Natural killer cell (primary cell): Measurements from ENCODE around the gene NAV2. TPM values are rescaled to one million over a fixed set of nuclear protein-coding genes. Genes with fewer than 3 reads are reported as not detected.
A peak's percentile ranks its signal among the peaks of the same experiment; 100 is the strongest.

Source experiments
- ATAC-seq, 3 donors: fragments of 150-1000 bp in 2 of 3; fragments of 200-7000 bp in 1 of 3; cut with Tn5 transposase; 1 replicate in 1 of 3; 2 replicates in 2 of 3; pipeline ENCODE4 v1.10.0; 2021; ENCODE audit warnings: mild to moderate bottlenecking in 2 of 3, moderate library complexity in 2 of 3
- DNase-seq, 2 donors: peaks; one replicate each; pipeline versions ENCODE4 v3.0.0 to v3.0.0-alpha.2; 2013 to 2021; ENCODE audit warnings: mixed read lengths in 1 of 2
- H3K27ac ChIP-seq: one replicate; pipeline ENCODE4 v1.5.1; 2013; ENCODE audit warnings: mild to moderate bottlenecking, low read length
- H3K27me3 ChIP-seq: one replicate; pipeline ENCODE4 v1.6.1; 2013; ENCODE audit warnings: low read length; ENCODE audit not compliant: control insufficient read depth, insufficient read depth
- H3K36me3 ChIP-seq: one replicate; pipeline ENCODE4 v1.6.1; 2013; ENCODE audit warnings: low read length; ENCODE audit not compliant: control insufficient read depth, insufficient read depth
- H3K4me1 ChIP-seq: one replicate; pipeline ENCODE4 v1.6.1; 2013; ENCODE audit warnings: low read length; ENCODE audit not compliant: control insufficient read depth, insufficient read depth
- H3K4me3 ChIP-seq: one replicate; pipeline ENCODE4 v1.5.1; 2013; ENCODE audit warnings: low read length
- H3K9me3 ChIP-seq: one replicate; pipeline ENCODE4 v1.6.1; 2013; ENCODE audit warnings: low read length; ENCODE audit not compliant: control insufficient read depth, insufficient read depth
- H3K27ac Mint-ChIP-seq, 2 donors: one replicate each; pipeline ENCODE4 v1.8.0; 2022; ENCODE audit warnings: mild to moderate bottlenecking in 2 of 2, mixed read lengths in 2 of 2, moderate library complexity in 1 of 2
- H3K27me3 Mint-ChIP-seq, 2 donors: one replicate each; pipeline ENCODE4 v1.8.0; 2022; ENCODE audit warnings: low read depth in 2 of 2, mixed read lengths in 2 of 2
- H3K36me3 Mint-ChIP-seq: one replicate; pipeline ENCODE4 v1.8.0; 2022; ENCODE audit warnings: mixed read lengths
- H3K4me1 Mint-ChIP-seq, 2 donors: one replicate each; pipeline ENCODE4 v1.8.0; 2022; ENCODE audit warnings: mixed read lengths in 2 of 2
- H3K4me3 Mint-ChIP-seq: one replicate; pipeline ENCODE4 v1.8.0; 2022; ENCODE audit warnings: mild to moderate bottlenecking, moderate library complexity, mixed read lengths
- H3K9me3 Mint-ChIP-seq, 2 donors: one replicate each; pipeline ENCODE4 v1.8.0; 2022; ENCODE audit warnings: mixed read lengths in 2 of 2
- CTCF ChIP-seq: fragments of 200-600 bp; IDR thresholded peaks from one replicate; pipeline ENCODE4 v1.8.0; 2022; ENCODE audit warnings: antibody characterized with exemption
- WGBS: methylation state at CpG from one replicate; pipeline ENCODE4 v1.1.7; 2013; ENCODE audit warnings: missing lambda C conversion rate; ENCODE audit not compliant: insufficient coverage; 5-methylcytosine and 5-hydroxymethylcytosine counted together
- intact Hi-C: fragments of 100-400 bp; cut with micrococcal nuclease; formaldehyde crosslinking; loops from one replicate; pipeline ENCODE4 v1.14.2; 2022
- total RNA-seq, 4 donors: library from RNA; stranded (reverse); fragments of 120-200 nt in 1 of 4; gene quantifications; one replicate each; pipeline versions ENCODE4 v1.2.3 to v1.2.4, GENCODE V29; 2013 to 2022

NAV2 gene
- total RNA-seq, 3 donors from 2014 or later (not counting 1 experiment from before 2014, with no cell fraction given), result 0.14 to 1.6 (median 0.43) TPM

DNA sequence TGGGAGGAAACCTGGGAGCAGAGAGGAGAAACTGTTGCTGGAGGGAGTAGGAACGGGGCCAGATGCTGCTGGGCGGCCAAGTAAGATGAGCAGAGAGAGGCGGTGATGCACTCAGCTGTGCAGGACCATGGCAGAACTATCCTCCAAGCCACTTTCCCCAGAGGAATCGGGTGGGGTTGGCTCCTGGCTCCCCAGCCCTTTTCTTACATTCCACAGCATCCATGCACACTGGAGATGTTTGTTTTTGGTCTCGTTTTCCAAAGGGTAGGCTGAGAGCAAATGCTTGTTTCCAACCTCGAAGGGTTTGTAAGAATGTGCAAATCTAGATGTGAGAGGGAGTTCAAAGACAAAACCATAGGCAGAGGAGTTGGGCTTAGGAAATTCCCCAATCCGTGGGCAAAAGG lies 374.5 kb downstream of the NAV2 start:
- no peak for DNase-seq
- no peaks in the 10 kb centered on the region for H3K36me3 ChIP-seq
- intact Hi-C loops, result loop anchor here (5.0 kb wide), 1 partner anchor 115 kb away; no protein-coding TSS in a partner anchor
- no peak overlapping the region for H3K4me3 ChIP-seq
- no peak for TF ChIP-seq CTCF
- no peaks in the 10 kb centered on the region for H3K36me3 Mint-ChIP-seq
- H3K27me3 Mint-ChIP-seq, result peaks cover 28 to 45% of the 10 kb centered on the region in 2 donors
- peaks cover 4% of the 10 kb centered on the region for H3K27me3 ChIP-seq
- H3K4me1 Mint-ChIP-seq, result peaks cover 33 to 37% of the 10 kb centered on the region in 2 donors
- H3K9me3 Mint-ChIP-seq, result no peaks in the 10 kb centered on the region
- H3K4me3 Mint-ChIP-seq, result no peak overlapping the region
- no peaks in the 10 kb centered on the region for H3K9me3 ChIP-seq
- H3K4me1 ChIP-seq, result peaks cover 18% of the 10 kb centered on the region
- no peak overlapping the region for H3K27ac Mint-ChIP-seq
- no peak for ATAC-seq
- WGBS, result 89% methylated on average over 7 of the region's 7 CpGs
- H3K27ac ChIP-seq, result no peak overlapping the region

DNA sequence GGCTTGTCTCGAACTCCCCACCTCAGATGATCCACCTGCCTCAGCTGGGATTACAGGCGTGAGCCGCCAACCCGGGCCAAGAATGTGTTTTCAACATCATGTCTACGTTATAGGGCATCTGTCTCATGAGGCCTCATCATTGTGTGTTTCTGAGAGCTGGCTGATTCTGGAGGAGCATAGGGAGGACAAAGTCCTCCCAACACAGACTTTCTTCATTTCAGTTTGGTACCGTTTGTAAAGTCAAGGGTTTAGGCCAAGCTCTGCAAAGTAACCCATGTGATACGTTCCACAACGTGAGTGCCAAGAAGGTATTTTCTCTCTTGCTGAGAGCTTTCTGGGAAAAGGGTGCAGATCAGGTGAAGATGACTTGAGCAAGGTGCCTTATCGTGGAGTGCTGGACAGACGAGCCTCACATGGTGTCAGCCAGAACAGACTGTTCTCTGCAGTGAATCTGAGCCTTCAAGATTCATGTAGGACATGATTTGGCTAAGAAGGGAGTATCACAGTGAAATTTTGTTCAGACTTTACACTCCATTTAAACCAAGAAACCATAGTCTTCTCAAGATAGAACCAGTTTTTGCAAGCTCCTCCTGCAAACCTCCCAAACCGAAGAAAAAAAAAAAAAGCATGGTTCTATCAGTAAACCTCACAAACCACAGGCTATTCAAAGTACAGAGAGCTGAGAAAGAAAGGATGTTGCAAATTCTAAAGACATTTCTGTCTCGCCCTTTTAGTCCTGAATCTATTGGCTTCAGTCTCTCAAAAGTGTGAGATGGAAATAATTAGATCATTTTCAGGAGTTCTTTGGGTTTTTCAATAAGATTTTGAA lies 376.0 kb downstream of the NAV2 start:
- ATAC-seq, result peak in 2 of 3 donors; percentile 46 to 74
- peaks cover 28 to 32% of the 10 kb centered on the region in 2 donors for H3K4me1 Mint-ChIP-seq
- H3K4me3 ChIP-seq, result no peak overlapping the region
- no peaks in the 10 kb centered on the region for H3K9me3 ChIP-seq
- WGBS, result 58% methylated on average over 12 of the region's 12 CpGs
- peak overlapping the region; percentile 28 to 51 for H3K27ac Mint-ChIP-seq
- H3K27ac ChIP-seq, result no peak overlapping the region
- no peaks in the 10 kb centered on the region for H3K9me3 Mint-ChIP-seq
- H3K4me1 ChIP-seq, result peaks cover 18% of the 10 kb centered on the region
- H3K36me3 ChIP-seq, result no peaks in the 10 kb centered on the region
- no peaks in the 10 kb centered on the region for H3K36me3 Mint-ChIP-seq
- intact Hi-C loops, result loop anchor here (5.0 kb wide), 1 partner anchor 116 kb away; no protein-coding TSS in a partner anchor
- peaks cover 4% of the 10 kb centered on the region for H3K27me3 ChIP-seq
- TF ChIP-seq CTCF, result no peak
- peak overlapping the region; percentile 66 for H3K4me3 Mint-ChIP-seq
- peaks cover 30 to 47% of the 10 kb centered on the region in 2 donors for H3K27me3 Mint-ChIP-seq
- DNase-seq, result no peak

DNA sequence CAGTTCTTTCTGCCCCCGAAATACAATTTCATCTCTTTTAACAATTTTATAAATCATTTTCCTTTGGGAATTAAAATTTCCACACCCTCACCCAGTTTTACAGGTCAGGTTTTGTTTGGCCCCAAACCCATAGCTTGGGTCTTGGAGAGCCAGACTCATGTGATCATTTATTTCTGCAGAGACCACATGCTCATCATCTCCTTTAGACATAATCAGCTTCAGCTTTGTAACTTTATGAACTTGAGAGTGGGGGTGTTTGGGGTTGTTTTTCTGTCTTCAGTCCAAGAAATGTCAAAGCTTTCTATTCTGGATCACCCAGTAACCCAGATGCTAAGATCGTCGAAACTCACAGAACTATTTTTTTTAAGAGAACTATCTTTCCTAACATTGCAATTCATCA lies 376.7 kb downstream of the NAV2 start:
- Mint-ChIP-seq H3K36me3 (no peaks in the 10 kb centered on the region), H3K27ac (peak overlapping the region in 1 of 2 donors; percentile 28), H3K4me1 (peaks cover 23 to 25% of the 10 kb centered on the region in 2 donors), H3K27me3 (peaks cover 30 to 47% of the 10 kb centered on the region in 2 donors), H3K4me3 (peak overlapping the region; percentile 22), H3K9me3 (no peaks in the 10 kb centered on the region)
- ATAC-seq (no peak), DNase-seq (no peak)
- no peak overlapping the region for H3K4me3 ChIP-seq
- 47% methylated on average over 3 of the region's 3 CpGs for WGBS
- no peaks in the 10 kb centered on the region for H3K9me3 ChIP-seq
- intact Hi-C loops, result loop anchor here (5.0 kb wide), 1 partner anchor 117 kb away; no protein-coding TSS in a partner anchor
- H3K36me3 ChIP-seq, result no peaks in the 10 kb centered on the region
- H3K27me3 ChIP-seq, result peaks cover 4% of the 10 kb centered on the region
- peaks cover 11% of the 10 kb centered on the region for H3K4me1 ChIP-seq
- no peak for TF ChIP-seq CTCF
- no peak overlapping the region for H3K27ac ChIP-seq
